HG03095 (cell line): ENCODE measurements around the gene RXRA.

Experiments used
- ATAC-seq: cut with Tn5 transposase; IDR thresholded peaks from one replicate; pipeline ENCODE4 v1.9.1; 2021; ENCODE audit warnings: moderate library complexity; ENCODE audit not compliant: unreplicated experiment

Gene RXRA

DNA sequence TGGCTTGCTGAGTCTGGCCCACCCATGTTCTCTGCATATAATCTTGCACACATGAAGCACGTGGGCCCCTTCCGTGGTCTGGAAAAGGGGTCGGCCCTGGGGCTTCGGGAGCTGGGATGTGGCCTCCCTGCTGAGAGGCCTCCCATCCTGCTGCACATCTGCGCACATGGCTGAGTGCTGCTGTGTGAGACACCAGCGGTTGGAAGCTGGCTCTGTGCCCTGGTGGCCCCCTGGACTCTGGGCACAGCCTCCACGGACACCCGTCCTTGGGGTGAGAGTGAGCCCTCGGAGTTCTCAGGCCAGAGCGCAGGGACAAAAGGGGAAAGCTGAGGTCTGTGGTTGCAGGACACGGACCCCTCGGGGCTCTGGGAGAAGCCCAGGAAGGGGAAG lies 115.8 kb downstream of the RXRA start:
- no peak for ATAC-seq

DNA sequence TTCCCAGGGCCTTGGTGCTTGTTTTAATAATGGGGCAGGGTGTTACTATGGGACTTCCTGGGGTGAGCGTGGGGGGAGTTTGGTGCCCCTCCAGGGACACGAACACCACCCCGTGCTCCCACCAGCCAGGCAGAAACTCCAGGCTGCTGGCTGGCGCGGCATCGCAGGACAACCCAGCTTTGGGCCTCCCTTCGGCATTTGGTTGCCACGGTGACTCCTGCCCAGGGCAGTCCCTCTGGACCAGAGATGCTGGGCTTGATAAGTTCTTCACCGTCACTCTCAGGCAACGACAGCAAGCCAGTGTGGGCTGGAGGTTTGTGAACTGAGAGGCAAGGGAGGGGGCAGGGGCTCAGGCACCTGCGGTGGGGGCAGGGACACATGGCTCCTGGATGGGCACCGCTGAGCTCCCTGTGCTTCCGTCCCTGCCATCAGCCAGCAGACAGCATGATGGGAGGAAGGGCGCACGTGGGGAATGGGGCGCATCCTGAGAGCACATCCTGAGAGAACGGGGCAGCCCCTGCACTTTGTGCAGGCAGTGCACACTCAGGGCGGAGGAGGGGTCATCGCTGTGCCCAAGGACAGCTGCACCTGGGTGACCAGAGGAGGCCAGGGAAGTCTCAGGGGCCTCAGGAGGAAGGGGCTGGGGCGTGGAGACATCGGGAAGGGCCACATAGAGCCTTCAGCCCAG lies 116.4 kb downstream of the RXRA start:
- no peak for ATAC-seq

DNA sequence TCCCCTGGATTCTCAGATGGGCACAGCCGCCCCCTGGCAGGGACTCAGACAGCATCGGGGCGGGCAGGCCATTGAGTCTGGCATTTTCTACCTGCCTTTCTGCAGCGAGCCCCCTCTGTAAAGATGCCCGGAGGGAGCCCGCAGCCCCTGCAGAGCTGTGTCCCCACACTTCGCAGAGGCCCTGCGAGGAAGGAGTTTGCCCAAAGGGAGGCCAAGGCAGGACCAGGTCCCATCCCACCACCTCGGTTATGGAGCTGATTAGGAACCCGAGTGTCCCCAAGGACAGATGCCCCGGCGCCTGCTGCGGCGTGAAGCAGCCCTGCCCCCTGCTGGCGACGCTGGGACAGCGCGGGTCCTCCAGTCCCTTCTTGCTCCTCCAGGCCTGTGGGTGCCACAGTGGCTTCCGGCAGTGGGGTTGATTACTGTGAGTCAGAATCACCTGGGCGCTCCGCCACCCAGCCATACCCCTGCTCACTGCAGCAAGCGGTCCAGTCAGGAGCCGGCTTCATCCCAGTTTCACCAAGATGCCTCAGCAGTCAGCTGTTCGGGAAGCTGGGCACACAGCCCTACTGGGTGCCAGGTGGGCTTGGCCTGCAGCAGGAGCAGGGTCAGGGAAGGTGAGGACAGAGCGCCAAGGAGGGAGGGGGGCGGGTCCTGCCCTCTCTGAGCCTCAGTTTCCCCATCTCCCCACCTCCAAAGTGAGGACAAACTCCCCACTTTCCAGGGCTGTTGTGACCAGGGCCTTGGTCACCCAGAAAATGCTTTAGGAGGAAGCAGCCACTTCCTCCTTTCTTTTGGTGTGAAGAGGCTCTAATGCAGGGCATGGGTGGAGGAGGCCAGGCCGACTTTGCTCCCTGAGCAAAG lies 117.2 kb downstream of the RXRA start:
- ATAC-seq = peak; percentile 70

DNA sequence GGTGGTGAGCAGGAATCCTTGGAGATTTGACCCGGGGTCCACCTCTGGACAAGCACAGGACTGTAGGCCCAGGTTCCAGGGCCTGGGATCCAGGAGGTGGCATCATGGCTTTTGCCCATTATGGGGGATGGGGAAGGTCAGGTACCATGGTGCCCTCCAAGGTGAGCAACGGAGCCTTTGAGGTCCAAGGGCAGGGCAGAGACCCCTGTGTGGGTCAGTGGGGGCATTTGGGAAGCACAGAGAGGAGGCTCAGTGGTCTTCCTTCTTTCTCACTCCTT lies 117.7 kb downstream of the RXRA start:
- no peak for ATAC-seq

DNA sequence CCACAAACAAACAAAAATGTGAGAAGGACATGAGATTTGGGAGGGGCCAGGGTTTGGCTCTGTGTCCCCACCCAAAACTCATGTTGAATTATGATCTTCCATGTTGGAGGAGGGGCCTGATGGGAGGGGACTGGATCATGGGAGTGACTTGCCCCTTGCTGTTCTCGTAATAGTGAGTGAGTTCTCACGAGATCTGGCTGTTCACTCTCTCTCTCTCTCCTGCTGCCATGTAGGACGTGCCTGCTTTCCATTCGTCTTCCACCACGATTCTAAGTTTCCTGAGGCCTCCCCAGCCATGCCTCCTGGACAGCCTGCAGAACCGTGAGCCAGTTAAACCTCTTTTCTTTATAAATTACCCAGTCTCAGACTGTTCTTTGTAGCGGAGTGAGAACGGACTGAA lies 118.7 kb downstream of the RXRA start:
- ATAC-seq = no peak

DNA sequence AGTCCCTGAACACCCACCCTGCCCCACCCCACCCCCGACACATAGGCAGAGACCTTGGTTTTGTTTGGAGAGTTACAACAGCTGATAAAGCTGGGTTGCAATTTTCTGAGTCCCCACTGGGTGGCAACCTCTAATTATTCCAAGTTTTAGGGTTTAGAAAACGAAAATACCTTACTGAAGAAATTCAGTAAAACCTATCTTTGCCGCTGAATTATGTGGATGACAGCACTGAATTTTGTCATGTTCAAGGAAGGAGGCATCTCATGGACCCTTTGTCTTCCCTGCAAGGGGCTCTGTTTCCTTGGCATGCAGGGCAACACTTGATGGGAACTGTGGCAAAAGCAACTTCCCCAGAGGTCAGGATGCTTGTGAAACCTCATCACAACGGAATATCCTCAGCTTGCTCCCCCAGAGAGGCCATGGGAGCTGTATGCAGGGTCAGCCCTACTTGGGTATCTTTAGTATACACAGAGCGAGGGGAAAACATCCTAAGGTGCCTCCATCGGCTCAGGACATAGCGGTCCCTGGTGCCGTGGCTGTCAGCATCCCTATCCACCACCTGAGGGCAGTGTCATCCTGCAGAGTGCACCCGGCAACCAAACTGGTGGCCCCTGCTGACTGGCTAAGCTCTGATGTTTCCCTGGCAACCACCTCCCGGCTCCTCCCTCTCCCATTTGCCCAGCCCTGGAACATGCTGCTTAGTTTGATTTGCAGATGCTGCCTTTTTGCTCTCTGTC lies 123.1 kb downstream of the RXRA start:
- ATAC-seq = peak; percentile 70

DNA sequence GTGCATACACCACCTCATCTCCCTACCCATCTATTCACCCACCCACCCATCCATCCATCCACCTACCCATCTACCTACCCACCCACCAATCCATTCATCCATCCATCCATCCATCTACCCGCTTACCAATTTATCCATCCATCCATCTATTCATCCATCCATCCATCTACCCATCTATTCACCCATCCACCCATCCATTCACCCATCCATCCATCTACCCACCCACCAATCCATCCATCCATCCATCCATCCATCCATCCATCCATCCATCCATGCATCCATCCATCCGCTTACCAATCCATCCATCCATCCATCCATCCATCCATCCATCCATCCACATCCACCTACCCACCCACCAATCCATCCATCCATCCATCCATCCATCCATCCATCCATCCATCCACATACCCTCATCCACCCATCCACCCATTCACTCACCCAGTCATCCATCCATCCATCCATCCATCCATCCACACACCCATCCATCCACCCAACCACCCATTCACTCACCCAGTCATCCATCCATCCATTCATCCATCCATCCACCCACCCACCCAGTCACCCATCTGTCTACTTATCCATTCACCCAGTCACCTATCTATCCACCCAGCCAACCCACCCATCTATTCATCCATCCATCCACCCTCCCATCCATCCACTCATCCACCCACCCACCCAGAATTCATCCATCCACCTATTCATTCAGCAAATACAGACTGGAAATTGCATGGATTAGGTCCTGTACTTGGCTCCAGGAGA lies 125.6 kb downstream of the RXRA start:
- ATAC-seq = no peak

DNA sequence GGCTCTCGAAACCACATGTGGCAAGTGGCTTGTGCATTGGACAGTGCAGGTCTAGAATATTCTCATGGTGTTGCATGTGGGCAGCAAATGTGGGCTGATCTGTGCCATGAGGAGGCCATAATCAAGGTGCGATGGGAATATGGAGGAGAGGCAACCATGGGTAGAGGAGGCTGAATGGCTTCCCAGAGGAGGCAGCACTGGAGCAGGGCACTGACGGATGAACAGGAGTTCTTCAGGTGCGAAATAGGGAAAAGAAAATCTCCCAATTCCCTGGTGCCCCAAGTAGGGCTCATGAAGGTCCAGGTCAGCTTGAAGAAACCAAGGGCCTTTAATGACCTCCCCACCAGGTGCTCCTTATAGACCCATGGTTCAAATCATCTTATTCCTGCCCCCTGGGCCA lies 126.5 kb downstream of the RXRA start:
- ATAC-seq = no peak

DNA sequence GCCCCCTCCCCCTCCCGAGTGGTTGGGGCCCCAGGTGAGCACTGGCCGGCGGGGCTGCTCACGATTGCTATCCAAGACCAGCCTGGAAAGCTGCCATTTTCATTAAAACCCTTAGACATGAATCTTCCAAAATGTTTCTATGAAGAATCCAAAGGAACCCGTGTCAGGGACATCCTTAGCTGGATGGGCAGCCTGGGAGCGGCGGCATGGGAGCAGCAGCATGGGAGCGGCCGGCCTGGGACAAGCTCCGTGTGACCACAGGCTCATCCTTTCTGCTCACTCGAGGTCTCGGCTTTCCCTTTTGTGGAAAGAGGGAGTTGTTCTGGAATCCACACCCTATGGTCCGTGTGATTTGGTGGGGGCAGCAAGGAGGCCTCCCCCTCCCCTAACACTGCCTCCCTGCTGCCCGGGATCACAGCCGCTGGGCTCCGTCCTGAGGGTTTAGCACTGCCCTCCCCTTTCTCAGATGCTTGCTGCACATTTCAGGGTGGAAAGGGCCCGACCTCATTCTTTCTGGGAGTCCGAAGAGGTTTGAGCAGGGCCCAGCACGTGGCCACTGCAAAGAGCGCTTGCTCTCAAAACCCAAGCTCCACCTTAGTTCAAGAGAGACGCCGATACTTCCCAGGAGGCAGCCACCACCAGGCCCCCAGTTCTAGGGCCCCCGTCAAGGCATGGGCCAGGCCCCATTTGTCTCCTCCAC lies 127.7 kb downstream of the RXRA start:
- ATAC-seq = no peak

DNA sequence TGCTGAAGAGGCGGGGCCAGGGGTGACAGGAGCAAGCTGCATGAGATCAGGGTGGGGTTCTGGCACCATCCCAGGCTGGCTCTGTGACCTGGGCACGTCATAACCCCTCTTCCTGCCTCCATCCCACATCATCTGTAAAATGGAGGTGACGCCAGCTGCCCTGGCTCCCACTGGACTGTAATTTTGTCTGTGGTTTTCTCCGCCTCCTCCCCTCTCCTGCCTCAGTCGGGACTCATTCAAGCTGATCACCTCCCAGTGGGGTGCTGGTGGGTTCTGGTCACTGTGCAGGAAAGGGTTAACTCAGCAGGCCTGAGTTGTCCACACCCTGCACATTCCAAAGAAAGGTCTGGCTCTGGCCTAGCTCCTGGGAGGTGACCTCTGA lies 128.2 kb downstream of the RXRA start:
- ATAC-seq = no peak

DNA sequence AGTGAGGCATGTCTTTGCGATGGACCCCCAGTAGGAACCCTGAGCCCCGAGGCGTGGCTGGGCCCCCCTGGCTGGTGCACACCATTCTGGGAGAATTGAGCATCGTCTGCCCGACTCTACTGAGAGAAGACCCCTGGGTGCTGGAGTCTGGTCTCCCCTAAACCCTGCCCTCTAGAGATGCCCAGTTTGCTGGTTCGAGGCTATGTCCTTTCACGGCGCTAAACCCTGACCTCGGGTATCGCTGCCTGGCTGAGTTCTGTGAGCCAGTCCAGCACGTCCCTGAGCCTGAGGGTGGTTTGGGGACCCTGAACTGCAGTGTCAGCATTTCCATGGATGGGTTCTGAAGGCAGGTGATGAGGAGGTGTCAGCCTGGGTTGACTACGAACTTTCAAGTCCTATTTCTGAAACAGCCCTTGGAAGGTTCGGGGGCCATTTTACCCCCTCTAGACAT lies 128.8 kb downstream of the RXRA start:
- no peak for ATAC-seq

DNA sequence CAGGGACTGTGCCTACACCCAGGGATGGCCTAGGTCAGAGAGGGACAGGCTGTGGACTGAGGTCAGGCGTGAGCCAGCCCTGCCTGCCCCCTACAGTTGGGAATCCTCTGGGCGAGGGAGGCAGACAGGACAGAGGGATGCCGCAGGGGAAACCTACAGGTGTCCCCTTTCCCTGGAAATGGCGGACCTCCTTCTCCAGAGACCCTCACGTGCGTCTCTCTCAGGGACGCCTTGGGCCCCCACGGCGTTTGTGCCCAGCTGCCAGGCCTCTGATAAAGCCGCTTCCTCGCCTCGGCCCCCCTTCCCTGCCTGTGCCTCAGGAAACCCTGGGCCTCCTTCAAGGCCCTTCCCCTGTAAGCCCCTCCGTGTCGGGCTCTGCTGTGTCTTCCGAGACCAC lies 129.3 kb downstream of the RXRA start:
- ATAC-seq = no peak

DNA sequence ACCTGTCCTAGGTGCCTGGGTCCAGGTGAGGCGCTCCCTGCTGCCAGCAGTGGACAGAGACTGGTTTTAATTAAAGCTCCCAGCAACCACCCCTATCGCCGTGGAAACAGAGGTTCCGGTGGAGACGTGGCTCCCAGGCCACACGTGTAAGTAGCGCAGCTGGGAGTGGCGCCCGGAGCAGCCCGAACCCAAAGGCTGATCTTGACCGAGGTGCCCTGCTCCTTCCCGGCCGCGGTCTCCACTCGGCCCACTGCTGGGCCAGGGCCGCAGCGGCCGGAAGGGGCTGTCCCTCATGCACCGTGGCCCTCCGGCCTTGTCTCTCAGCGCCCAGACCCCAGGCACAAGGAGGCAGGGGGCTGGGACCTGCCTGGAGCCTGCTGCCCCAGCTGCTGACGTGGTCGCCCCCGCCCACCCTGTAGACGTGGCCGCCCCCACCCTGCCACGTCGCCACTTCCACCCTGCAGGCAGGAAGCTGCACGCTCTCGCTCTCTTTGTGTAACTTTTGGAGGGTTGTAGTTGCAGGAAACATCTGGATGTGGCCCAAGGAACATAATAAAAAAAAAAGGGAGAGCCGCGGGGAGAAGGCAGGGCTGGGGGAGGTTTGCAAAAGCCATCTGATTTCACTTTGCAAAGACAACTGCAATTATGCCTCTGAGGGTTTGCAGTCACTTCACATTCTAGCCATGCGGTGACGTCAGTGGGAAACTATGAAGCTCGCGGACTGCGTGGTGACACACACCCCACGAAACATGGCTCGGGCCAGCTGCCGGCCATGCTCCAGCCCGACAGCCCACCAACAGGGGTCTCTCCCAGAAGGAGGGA lies 129.9 kb downstream of the RXRA start:
- ATAC-seq = no peak

DNA sequence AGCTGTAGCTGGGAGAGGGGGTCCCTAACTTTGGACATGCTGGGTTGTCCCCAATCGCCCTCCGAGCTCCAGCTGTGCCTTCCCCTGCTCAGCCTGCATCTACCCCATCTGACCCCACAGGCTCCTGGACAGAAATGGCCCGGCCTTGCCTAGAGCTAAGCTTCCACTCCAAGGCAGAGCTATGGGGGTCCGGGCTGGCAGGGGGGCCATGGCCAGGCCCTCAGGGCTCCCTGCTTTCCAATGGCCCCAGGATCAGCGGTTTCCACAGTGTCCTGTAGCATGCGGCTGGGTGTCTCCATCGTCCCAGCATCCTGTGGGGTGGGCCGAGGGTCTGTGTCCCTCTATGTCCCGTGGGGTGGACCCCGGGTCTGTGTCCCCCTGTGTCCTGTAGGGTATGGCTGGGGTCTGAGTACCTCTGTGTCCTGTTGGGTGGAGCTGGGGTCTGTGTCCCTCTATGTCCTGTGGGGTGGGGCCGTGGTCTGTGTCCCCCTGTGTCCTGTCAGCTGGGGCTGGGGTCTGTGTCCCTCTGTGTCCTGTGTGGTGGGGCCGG lies 130.6 kb downstream of the RXRA start:
- ATAC-seq = no peak

DNA sequence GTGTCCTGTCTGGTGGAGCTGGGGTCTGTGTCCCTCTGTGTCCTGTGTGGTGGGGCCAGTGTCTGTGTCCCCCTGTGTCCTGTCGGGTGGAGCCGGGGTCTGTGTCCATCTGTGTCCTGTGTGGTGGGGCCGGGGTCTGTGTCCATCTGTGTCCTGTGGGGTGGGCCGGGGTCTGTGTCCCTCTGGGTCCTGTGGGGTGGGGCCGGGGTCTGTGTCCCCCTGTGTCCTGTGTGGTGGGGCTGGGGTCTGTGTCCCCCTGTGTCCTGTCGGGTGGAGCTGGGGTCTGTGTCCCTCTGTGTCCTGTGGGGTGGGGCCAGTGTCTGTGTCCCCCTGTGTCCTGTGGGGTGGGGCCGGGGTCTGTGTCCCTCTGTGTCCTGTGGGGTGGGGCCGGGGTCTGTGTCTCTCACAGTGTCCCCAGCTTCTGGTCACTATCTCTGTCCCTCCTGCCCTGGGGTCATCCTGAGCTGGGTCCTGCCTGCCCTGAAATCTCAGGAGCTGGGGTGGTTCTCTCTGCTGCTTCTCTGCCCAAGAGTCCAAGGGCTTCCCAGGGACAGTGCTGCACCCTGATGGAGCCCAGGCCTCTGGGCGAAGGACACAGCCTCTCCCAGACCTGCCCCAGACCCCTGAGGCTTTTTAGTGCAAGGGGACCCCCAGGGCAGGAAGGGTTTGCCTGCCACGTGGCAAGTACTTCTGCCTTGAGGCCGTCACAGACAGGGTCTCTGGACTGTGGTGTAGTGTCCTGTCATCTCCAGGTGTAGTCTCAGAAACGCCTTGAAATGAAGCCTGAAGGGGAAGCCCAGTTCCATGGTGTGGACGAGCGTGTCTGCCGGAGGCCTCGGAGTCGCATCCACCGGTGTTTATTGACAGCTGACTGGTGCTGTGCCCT lies 131.3 kb downstream of the RXRA start:
- no peak for ATAC-seq

DNA sequence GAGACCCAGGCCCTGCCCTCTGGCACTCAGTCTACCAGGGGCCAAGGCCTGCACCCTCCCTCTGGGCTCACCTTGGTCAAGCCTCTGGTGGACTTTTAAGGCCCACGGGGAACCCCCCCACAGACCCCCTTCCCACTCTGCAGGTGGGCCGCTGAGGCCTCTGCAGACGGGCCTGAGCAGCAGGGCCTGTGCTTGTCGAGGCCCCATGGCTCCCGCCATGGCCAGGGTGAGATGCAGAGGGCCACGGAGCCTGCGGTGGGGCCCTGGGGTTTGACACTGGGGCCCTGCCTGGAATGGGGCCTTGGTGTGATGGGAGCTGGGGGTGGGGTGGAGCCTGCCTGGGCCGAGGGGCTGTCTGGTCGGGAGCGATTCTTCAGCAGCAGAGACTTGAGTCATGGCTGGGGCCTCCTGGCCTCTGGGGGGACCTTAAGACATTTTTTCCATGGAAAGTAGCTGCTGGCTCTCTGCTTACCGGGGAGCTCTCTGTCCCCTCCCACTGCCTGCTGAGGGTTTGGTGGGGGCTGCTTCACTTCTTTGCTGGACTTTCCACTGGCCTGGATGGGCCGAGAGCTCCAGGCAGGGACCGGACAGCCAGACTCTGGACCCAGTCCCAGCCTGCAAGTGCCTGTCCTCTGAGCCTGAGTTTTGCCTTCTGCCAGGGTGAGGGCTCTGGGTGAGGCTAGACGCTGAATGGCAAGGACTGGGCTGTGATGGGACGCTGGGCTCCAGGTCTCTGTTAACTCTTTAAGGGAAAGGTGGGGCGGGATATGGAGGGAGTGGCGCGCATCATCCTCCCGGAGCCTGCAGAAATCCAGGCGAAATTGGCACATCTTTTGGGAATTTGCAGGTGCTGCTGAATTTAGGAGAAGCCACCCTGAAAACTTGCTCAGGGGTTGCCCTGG lies 132.2 kb downstream of the RXRA start:
- ATAC-seq = no peak

DNA sequence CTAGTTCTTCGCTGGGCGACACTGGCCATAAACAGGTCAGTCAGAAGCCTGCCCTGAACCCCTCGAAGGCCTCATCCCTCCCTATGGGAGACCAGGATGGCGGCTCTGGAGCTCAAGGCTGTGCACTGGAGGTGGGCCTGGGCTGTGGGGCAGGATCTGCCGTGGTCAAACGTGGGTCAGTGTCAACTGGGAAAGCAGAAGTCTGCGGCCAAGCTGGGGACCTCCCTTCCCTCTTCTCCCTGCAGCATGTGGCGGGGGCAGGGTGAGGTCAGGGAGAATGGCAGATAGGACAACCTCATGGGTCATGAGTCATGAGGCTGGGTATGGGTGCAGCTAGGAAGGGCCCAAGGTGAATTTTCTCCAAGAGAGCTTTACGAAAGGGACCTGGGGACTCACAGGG lies 132.9 kb downstream of the RXRA start:
- ATAC-seq = no peak

DNA sequence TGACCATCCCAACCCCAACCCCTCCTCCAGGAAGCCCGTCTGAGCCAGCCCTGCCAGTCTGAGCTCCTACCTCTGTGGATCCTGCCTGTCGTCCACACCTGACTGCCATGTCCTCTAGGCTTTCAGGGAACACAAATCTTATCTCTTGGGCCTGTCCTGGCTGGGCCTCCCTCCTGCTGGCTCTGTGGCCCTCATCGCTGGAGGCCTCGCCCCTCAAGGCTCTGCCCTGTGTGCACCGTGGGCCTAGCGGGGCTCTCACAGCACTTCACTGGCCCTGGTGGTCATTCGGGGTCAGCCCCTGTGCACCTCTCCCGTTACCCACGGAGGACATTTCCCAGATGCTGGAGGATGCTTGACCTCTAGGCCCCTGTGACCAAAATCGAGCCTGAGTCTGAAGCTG lies 133.3 kb downstream of the RXRA start:
- no peak for ATAC-seq
